ENCODE data around the gene PLPP2. TPM values are rescaled to one million over a fixed set of nuclear protein-coding genes. Genes with fewer than 3 reads are reported as not detected.

The PLPP2 gene
- total RNA-seq, result under 1 TPM; 0.37 to 0.42 TPM

- ATAC-seq (no peak), DNase-seq (no peak)
- intact Hi-C loops (cut with DNase I, micrococcal nuclease), result no loop called here
- peaks cover 9% of the 10 kb centered on the region for H3K4me1 Mint-ChIP-seq
- H3K27me3 Mint-ChIP-seq, result peaks cover 41% of the 10 kb centered on the region
- H3K27ac Mint-ChIP-seq, result no peak within 1 kb of the TSS
- ChIA-PET CTCF (no interaction called here), POLR2A (no interaction called here)
- no peaks in the 10 kb centered on the region for H3K36me3 Mint-ChIP-seq (ENCODE audit: low read depth)
- H3K4me3 Mint-ChIP-seq, result no peak within 1 kb of the TSS
- H3K9me3 Mint-ChIP-seq (ENCODE audit: low read depth), result no peaks in the 10 kb centered on the region
Measured at GRCh38 chr19:291006-291521, at the start of gene PLPP2. Gene PLPP2, minus strand, starts transcription at chr19:291403. Its CDS starts 67 bp downstream, at chr19:291336.

- ChIA-PET CTCF (no interaction called here), POLR2A (no interaction called here)
- H3K4me3 Mint-ChIP-seq, result no peak overlapping the region
- intact Hi-C loops (cut with DNase I, micrococcal nuclease), result no loop called here
- ATAC-seq (no peak), DNase-seq (no peak)
- peaks cover 64% of the 10 kb centered on the region for H3K4me1 Mint-ChIP-seq
- H3K36me3 Mint-ChIP-seq (ENCODE audit: low read depth), result peaks cover 40% of the 10 kb centered on the region
- no peak overlapping the region for H3K27ac Mint-ChIP-seq
- peaks cover 5% of the 10 kb centered on the region for H3K27me3 Mint-ChIP-seq
- peaks cover 9% of the 10 kb centered on the region for H3K9me3 Mint-ChIP-seq (ENCODE audit: low read depth)
Measured at GRCh38 chr19:340620-341385, 49.6 kb upstream of the PLPP2 start.

- POLR2A ChIA-PET, result no interaction called here
- Mint-ChIP-seq H3K4me1 (peaks cover 55% of the 10 kb centered on the region), H3K9me3 (ENCODE audit: low read depth) (peaks cover 2% of the 10 kb centered on the region), H3K4me3 (no peak overlapping the region), H3K27ac (no peak overlapping the region), H3K36me3 (ENCODE audit: low read depth) (peaks cover 44% of the 10 kb centered on the region), H3K27me3 (no peaks in the 10 kb centered on the region)
- no peak for ATAC-seq
- CTCF ChIA-PET, result no interaction called here
- intact Hi-C loops (cut with DNase I, micrococcal nuclease), result no loop called here
- DNase-seq, result peak; percentile 30
Measured at GRCh38 chr19:339262-339887, 48.2 kb upstream of the PLPP2 start.

- H3K27ac Mint-ChIP-seq, result no peak overlapping the region
- H3K9me3 Mint-ChIP-seq (ENCODE audit: low read depth), result peaks cover 2% of the 10 kb centered on the region
- H3K36me3 Mint-ChIP-seq (ENCODE audit: low read depth), result peaks cover 43% of the 10 kb centered on the region
- ChIA-PET CTCF (interaction anchor here (0.6 kb wide), 1 partner anchor 91 kb away, joined by 3 read pairs; no protein-coding TSS in a partner anchor), POLR2A (no interaction called here)
- H3K4me1 Mint-ChIP-seq, result peaks cover 51% of the 10 kb centered on the region
- H3K27me3 Mint-ChIP-seq, result no peaks in the 10 kb centered on the region
- DNase-seq (no peak), ATAC-seq (no peak)
- intact Hi-C loops (cut with DNase I, micrococcal nuclease), result no loop called here
- no peak overlapping the region for H3K4me3 Mint-ChIP-seq
Measured at GRCh38 chr19:338421-338820, 47.2 kb upstream of the PLPP2 start.

- H3K4me1 Mint-ChIP-seq, result peaks cover 30% of the 10 kb centered on the region
- ATAC-seq (no peak), DNase-seq (no peak)
- ChIA-PET POLR2A (no interaction called here), CTCF (no interaction called here)
- H3K4me3 Mint-ChIP-seq, result no peak overlapping the region
- H3K27ac Mint-ChIP-seq, result no peak overlapping the region
- peaks cover 2% of the 10 kb centered on the region for H3K9me3 Mint-ChIP-seq (ENCODE audit: low read depth)
- H3K27me3 Mint-ChIP-seq, result no peaks in the 10 kb centered on the region
- intact Hi-C loops (cut with DNase I, micrococcal nuclease), result no loop called here
- H3K36me3 Mint-ChIP-seq (ENCODE audit: low read depth), result peaks cover 42% of the 10 kb centered on the region
Measured at GRCh38 chr19:336067-336614, 44.9 kb upstream of the PLPP2 start.

GRCh38 chr19:335486-336066 is 44.4 kb upstream of the PLPP2 start:
- CTCF ChIA-PET, result interaction anchor here (1.0 kb wide), 1 partner anchor 8 kb away, joined by 4 read pairs; no protein-coding TSS in a partner anchor
- ATAC-seq (no peak), DNase-seq (no peak)
- peaks cover 26% of the 10 kb centered on the region for H3K4me1 Mint-ChIP-seq
- intact Hi-C loops (cut with DNase I, micrococcal nuclease), result no loop called here
- peaks cover 46% of the 10 kb centered on the region for H3K36me3 Mint-ChIP-seq (ENCODE audit: low read depth)
- H3K4me3 Mint-ChIP-seq, result no peak overlapping the region
- no peak overlapping the region for H3K27ac Mint-ChIP-seq
- POLR2A ChIA-PET, result no interaction called here
- no peaks in the 10 kb centered on the region for H3K27me3 Mint-ChIP-seq
- H3K9me3 Mint-ChIP-seq (ENCODE audit: low read depth), result peaks cover 2% of the 10 kb centered on the region

- no peak overlapping the region for H3K27ac Mint-ChIP-seq
- POLR2A ChIA-PET, result no interaction called here
- ATAC-seq, result no peak
Measured at GRCh38 chr19:335072-335471, 43.9 kb upstream of the PLPP2 start.

GRCh38 chr19:334296-335071 is 43.3 kb upstream of the PLPP2 start:
- ChIA-PET CTCF (interaction anchor here (1.0 kb wide), 1 partner anchor 9 kb away, joined by 4 read pairs; no protein-coding TSS in a partner anchor), POLR2A (no interaction called here)
- no peak overlapping the region for H3K27ac Mint-ChIP-seq
- DNase-seq (no peak), ATAC-seq (no peak)
- H3K27me3 Mint-ChIP-seq, result no peaks in the 10 kb centered on the region
- H3K4me3 Mint-ChIP-seq, result no peak overlapping the region
- intact Hi-C loops (cut with DNase I, micrococcal nuclease), result no loop called here
- H3K36me3 Mint-ChIP-seq (ENCODE audit: low read depth), result peaks cover 50% of the 10 kb centered on the region
- peaks cover 17% of the 10 kb centered on the region for H3K4me1 Mint-ChIP-seq
- H3K9me3 Mint-ChIP-seq (ENCODE audit: low read depth), result peaks cover 2% of the 10 kb centered on the region

More at GRCh38 chr19:335072-335471, 43.9 kb upstream of the PLPP2 start:
- Mint-ChIP-seq H3K4me1 (peaks cover 23% of the 10 kb centered on the region), H3K36me3 (ENCODE audit: low read depth) (peaks cover 50% of the 10 kb centered on the region), H3K9me3 (ENCODE audit: low read depth) (peaks cover 2% of the 10 kb centered on the region), H3K4me3 (no peak overlapping the region), H3K27me3 (no peaks in the 10 kb centered on the region)
- CTCF ChIA-PET, result interaction anchor here (1.0 kb wide), 1 partner anchor 9 kb away, joined by 4 read pairs; no protein-coding TSS in a partner anchor
- intact Hi-C loops (cut with DNase I, micrococcal nuclease), result no loop called here
- DNase-seq, result no peak

GRCh38 chr19:330503-330902 is 39.3 kb upstream of the PLPP2 start:
- peaks cover 5% of the 10 kb centered on the region for H3K9me3 Mint-ChIP-seq (ENCODE audit: low read depth)
- H3K27me3 Mint-ChIP-seq, result no peaks in the 10 kb centered on the region
- intact Hi-C loops (cut with DNase I, micrococcal nuclease), result no loop called here
- H3K4me1 Mint-ChIP-seq, result no peaks in the 10 kb centered on the region
- no peak for DNase-seq
- H3K4me3 Mint-ChIP-seq, result no peak overlapping the region
- POLR2A ChIA-PET, result no interaction called here
- CTCF ChIA-PET, result no interaction called here
- no peak for ATAC-seq
- no peak overlapping the region for H3K27ac Mint-ChIP-seq
- peaks cover 63% of the 10 kb centered on the region for H3K36me3 Mint-ChIP-seq (ENCODE audit: low read depth)

GRCh38 chr19:329876-330275 is 38.7 kb upstream of the PLPP2 start:
- Mint-ChIP-seq H3K9me3 (ENCODE audit: low read depth) (peaks cover 5% of the 10 kb centered on the region), H3K36me3 (ENCODE audit: low read depth) (peaks cover 63% of the 10 kb centered on the region), H3K27me3 (no peaks in the 10 kb centered on the region), H3K4me3 (no peak overlapping the region), H3K4me1 (no peaks in the 10 kb centered on the region), H3K27ac (no peak overlapping the region)
- POLR2A ChIA-PET, result no interaction called here
- DNase-seq (no peak), ATAC-seq (no peak)
- CTCF ChIA-PET, result no interaction called here
- intact Hi-C loops (cut with DNase I, micrococcal nuclease), result no loop called here

- no peaks in the 10 kb centered on the region for H3K27me3 Mint-ChIP-seq
- H3K4me1 Mint-ChIP-seq, result no peaks in the 10 kb centered on the region
- CTCF ChIA-PET, result interaction anchor here (1.2 kb wide), 1 partner anchor 10 kb away, joined by 3 read pairs; no protein-coding TSS in a partner anchor
- ATAC-seq, result no peak
- no peak for DNase-seq
- POLR2A ChIA-PET, result no interaction called here
- H3K4me3 Mint-ChIP-seq, result no peak overlapping the region
- peaks cover 5% of the 10 kb centered on the region for H3K9me3 Mint-ChIP-seq (ENCODE audit: low read depth)
- no peak overlapping the region for H3K27ac Mint-ChIP-seq
- H3K36me3 Mint-ChIP-seq (ENCODE audit: low read depth), result peaks cover 55% of the 10 kb centered on the region
- intact Hi-C loops (cut with DNase I, micrococcal nuclease), result no loop called here
Measured at GRCh38 chr19:328025-328505, 36.9 kb upstream of the PLPP2 start.

All from activated CD4-positive, alpha-beta T cell treated with anti-CD3 and anti-CD28 coated beads for 36 hours (primary cell).